Loucy (cell line): ENCODE data around the gene IGSF21.

Experiments
- H2AFZ ChIP-seq: fragments of 200-600 bp; sonication (generic); 2 replicates; pipeline ENCODE4 v1.6.0; 2016; ENCODE audit warnings: antibody characterized with exemption, mild to moderate bottlenecking, low read length, moderate library complexity
- H3F3A ChIP-seq: fragments of 200-600 bp; 2 replicates; pipeline ENCODE4 v1.6.0; 2016; ENCODE audit warnings: antibody characterized with exemption, low read depth, mild to moderate bottlenecking
- H3K27me3 ChIP-seq: fragments of 200-600 bp; sonication (generic); 2 replicates; pipeline ENCODE4 v1.6.1; 2014; ENCODE audit warnings: low read length, mild to moderate bottlenecking; ENCODE audit not compliant: insufficient read depth, poor library complexity, severe bottlenecking
- H3K36me3 ChIP-seq: fragments of 200-600 bp; sonication (generic); 2 replicates; pipeline ENCODE4 v1.6.1; 2016; ENCODE audit warnings: low read length; ENCODE audit not compliant: insufficient read depth
- H3K4me1 ChIP-seq: fragments of 200-600 bp; sonication (generic); 2 replicates; pipeline ENCODE4 v1.5.1; 2014; ENCODE audit warnings: low read length, mild to moderate bottlenecking; ENCODE audit not compliant: insufficient read depth, poor library complexity, severe bottlenecking
- H3K4me2 ChIP-seq: fragments of 200-600 bp; sonication (generic); 2 replicates; pipeline ENCODE4 v1.6.0; 2014; ENCODE audit warnings: antibody characterized with exemption, low read length, low read depth, mild to moderate bottlenecking; ENCODE audit not compliant: poor library complexity, severe bottlenecking
- H3K4me3 ChIP-seq: fragments of 200-600 bp; sonication (generic); 2 replicates; pipeline ENCODE4 v1.5.1; 2014; ENCODE audit warnings: low read length, mild to moderate bottlenecking, mixed read lengths; ENCODE audit not compliant: poor library complexity, severe bottlenecking
- H3K79me2 ChIP-seq: fragments of 200-600 bp; sonication (generic); 2 replicates; pipeline ENCODE4 v1.6.1; 2014; ENCODE audit warnings: low read length; ENCODE audit not compliant: insufficient read depth
- H3K9ac ChIP-seq: fragments of 200-600 bp; sonication (generic); 2 replicates; pipeline ENCODE4 v1.6.0; 2014; ENCODE audit warnings: mild to moderate bottlenecking, low read depth, low read length, moderate library complexity; ENCODE audit not compliant: poor library complexity, severe bottlenecking
- H3K9me2 ChIP-seq: fragments of 200-600 bp; sonication (generic); replicated peaks from 2 replicates; pipeline ENCODE4 v1.6.1; 2016; ENCODE audit warnings: low read depth, low read length, mixed read lengths
- H3K9me3 ChIP-seq: fragments of 200-600 bp; sonication (generic); 2 replicates; pipeline ENCODE4 v1.6.1; 2014; ENCODE audit warnings: mild to moderate bottlenecking, antibody characterized with exemption, low read length, low read depth; ENCODE audit not compliant: insufficient read depth
- H4K20me1 ChIP-seq: fragments of 200-600 bp; sonication (generic); 2 replicates; pipeline ENCODE4 v1.6.0; 2014; ENCODE audit warnings: antibody characterized with exemption, low read length, mild to moderate bottlenecking; ENCODE audit not compliant: insufficient read depth, poor library complexity, severe bottlenecking
- EZH2phosphoT487 ChIP-seq: fragments of 200-600 bp; IDR thresholded peaks from 2 replicates; pipeline ENCODE4 v1.6.1; 2018; ENCODE audit warnings: antibody characterized with exemption, mild to moderate bottlenecking, moderate library complexity, borderline replicate concordance
- TF ChIP-seq, protein P1 (sequence below): fragments of 200-600 bp; sonication (generic); conservative IDR thresholded peaks from 2 replicates; pipeline ENCODE4 v1.5.1; 2014; ENCODE audit warnings: mild to moderate bottlenecking, antibody characterized with exemption, low read length

IGSF21 gene

DNA sequence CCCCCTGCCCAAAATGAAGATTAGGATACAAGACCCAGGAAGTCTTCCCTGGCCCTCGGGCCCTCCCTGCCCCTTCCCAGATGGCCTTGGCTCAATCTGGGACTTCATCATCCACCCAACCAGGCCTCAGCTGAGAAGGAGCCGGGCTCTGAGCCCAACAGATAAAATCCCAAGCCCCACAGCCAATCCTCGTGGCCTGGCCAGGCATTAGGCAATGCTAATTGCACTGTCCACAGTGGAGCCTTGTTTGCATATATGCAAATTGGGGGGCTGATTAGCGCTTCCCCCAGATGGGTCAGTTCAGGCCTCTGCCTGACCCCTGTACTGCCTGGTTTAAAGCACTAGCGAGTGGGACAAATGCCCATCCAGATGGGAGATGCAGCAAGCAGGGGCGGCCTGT lies 34.9 kb downstream of the IGSF21 start:
- TF ChIP-seq, protein P1, sequence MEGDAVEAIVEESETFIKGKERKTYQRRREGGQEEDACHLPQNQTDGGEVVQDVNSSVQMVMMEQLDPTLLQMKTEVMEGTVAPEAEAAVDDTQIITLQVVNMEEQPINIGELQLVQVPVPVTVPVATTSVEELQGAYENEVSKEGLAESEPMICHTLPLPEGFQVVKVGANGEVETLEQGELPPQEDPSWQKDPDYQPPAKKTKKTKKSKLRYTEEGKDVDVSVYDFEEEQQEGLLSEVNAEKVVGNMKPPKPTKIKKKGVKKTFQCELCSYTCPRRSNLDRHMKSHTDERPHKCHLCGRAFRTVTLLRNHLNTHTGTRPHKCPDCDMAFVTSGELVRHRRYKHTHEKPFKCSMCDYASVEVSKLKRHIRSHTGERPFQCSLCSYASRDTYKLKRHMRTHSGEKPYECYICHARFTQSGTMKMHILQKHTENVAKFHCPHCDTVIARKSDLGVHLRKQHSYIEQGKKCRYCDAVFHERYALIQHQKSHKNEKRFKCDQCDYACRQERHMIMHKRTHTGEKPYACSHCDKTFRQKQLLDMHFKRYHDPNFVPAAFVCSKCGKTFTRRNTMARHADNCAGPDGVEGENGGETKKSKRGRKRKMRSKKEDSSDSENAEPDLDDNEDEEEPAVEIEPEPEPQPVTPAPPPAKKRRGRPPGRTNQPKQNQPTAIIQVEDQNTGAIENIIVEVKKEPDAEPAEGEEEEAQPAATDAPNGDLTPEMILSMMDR = no peak
- no peak for TF ChIP-seq EZH2phosphoT487
- Histone ChIP-seq H2AFZ (no peak overlapping the region), H4K20me1 (no peaks in the 10 kb centered on the region), H3K9me2 (no peaks in the 10 kb centered on the region), H3K4me1 (no peaks in the 10 kb centered on the region), H3F3A (no peaks in the 10 kb centered on the region), H3K79me2 (no peaks in the 10 kb centered on the region), H3K9ac (no peak overlapping the region), H3K36me3 (no peaks in the 10 kb centered on the region), H3K9me3 (no peaks in the 10 kb centered on the region; the same call in 1 of the 2 replicates), H3K4me3 (no peak overlapping the region), H3K27me3 (no peaks in the 10 kb centered on the region), H3K4me2 (no peak overlapping the region)

DNA sequence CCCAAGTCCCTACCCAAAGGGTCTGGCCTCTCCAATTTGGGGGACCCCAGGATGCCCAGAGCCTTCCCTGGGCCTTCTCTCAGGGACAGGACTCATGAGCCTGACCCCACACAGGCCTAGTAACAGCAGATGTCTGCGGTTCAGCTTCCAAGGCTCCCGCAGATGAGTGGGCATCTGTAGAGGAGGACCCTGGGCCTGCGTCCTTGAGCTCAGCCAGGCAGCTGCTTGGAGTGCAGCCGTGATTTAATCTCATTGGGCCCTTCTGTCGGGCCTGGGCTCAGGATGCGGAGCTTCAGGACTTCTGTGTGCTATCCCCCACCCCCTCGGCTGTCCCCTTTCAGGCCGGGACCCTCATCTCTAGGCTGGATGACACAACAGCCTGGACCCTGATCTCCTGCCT lies 35.4 kb downstream of the IGSF21 start:
- H3K9me2 ChIP-seq = no peaks in the 10 kb centered on the region
- no peaks in the 10 kb centered on the region for H3K36me3 ChIP-seq
- no peaks in the 10 kb centered on the region for H3K27me3 ChIP-seq
- no peak overlapping the region for H3K4me3 ChIP-seq
- H3K4me1 ChIP-seq = no peaks in the 10 kb centered on the region
- H3F3A ChIP-seq = no peaks in the 10 kb centered on the region
- no peaks in the 10 kb centered on the region for H4K20me1 ChIP-seq
- TF ChIP-seq EZH2phosphoT487 = no peak
- TF ChIP-seq, protein P1 = no peak
- no peaks in the 10 kb centered on the region for H3K79me2 ChIP-seq
- H2AFZ ChIP-seq = no peak overlapping the region
- H3K4me2 ChIP-seq = no peak overlapping the region
- H3K9me3 ChIP-seq = no peaks in the 10 kb centered on the region; the same call in 1 of the 2 replicates
- no peak overlapping the region for H3K9ac ChIP-seq

DNA sequence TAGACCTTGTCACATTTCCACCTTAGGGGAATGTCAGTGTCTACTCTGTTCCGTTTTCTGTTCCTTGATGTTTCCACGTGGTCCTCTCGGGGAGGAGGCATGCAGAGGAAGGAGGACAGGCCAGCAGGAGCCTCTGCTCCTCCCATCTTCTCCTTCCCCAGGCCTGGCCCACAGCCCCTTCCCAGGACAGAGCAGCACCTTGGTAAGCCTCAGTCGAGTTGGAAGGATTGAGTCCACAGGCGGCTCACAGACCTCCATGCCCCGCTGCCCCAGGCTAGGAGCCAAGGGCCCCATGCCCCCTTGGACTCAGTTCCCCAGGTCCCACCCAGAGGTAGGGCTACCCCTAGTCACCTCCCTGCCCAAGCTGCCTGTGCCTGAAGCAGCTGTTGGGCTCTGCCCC lies 36.5 kb downstream of the IGSF21 start:
- no peaks in the 10 kb centered on the region for H3F3A ChIP-seq
- H4K20me1 ChIP-seq = no peaks in the 10 kb centered on the region
- H3K4me1 ChIP-seq = no peaks in the 10 kb centered on the region
- no peaks in the 10 kb centered on the region for H3K36me3 ChIP-seq
- H3K4me3 ChIP-seq = no peak overlapping the region
- no peaks in the 10 kb centered on the region; the same call in 1 of the 2 replicates for H3K9me3 ChIP-seq
- no peak overlapping the region for H3K9ac ChIP-seq
- H3K4me2 ChIP-seq = no peak overlapping the region
- H2AFZ ChIP-seq = no peak overlapping the region
- H3K79me2 ChIP-seq = no peaks in the 10 kb centered on the region
- no peaks in the 10 kb centered on the region for H3K27me3 ChIP-seq
- no peaks in the 10 kb centered on the region for H3K9me2 ChIP-seq
- TF ChIP-seq, protein P1 = no peak
- no peak for TF ChIP-seq EZH2phosphoT487
